Neural progenitor cell (in vitro differentiated cells): ENCODE results near the gene MSLN. TPM values are rescaled to one million over a fixed set of nuclear protein-coding genes. Genes with fewer than 3 reads are reported as not detected.

Experiments
- DNase-seq: peaks from one replicate; pipeline ENCODE4 v3.0.0-alpha.2; 2016; ENCODE audit warnings: low spot score
- H2AFZ ChIP-seq: fragments of 200-600 bp; sonication (generic); replicated peaks from 2 replicates; pipeline ENCODE4 v1.6.1; 2016; ENCODE audit warnings: antibody characterized with exemption
- H3F3A ChIP-seq: fragments of 200-600 bp; sonication (generic); 2 replicates; pipeline ENCODE4 v1.6.1; 2016; ENCODE audit warnings: antibody characterized with exemption, low read depth
- H3K27ac ChIP-seq: fragments of 200-600 bp; sonication (generic); 2 replicates; pipeline ENCODE4 v1.5.1; 2016; ENCODE audit warnings: mild to moderate bottlenecking
- H3K27me3 ChIP-seq: fragments of 200-600 bp; sonication (generic); 2 replicates; pipeline ENCODE4 v1.6.1; 2016; ENCODE audit warnings: mild to moderate bottlenecking, moderate library complexity
- H3K36me3 ChIP-seq: fragments of 200-600 bp; sonication (generic); 2 replicates; pipeline ENCODE4 v1.5.1; 2016
- H3K4me1 ChIP-seq: fragments of 200-600 bp; sonication (generic); 2 replicates; pipeline ENCODE4 v1.6.1; 2016; ENCODE audit warnings: mixed run types
- H3K4me2 ChIP-seq: fragments of 200-600 bp; sonication (generic); 2 replicates; pipeline ENCODE4 v1.6.1; 2016
- H3K4me3 ChIP-seq: fragments of 200-600 bp; sonication (generic); 2 replicates; pipeline ENCODE4 v1.5.1; 2016
- H3K79me2 ChIP-seq: fragments of 200-600 bp; sonication (generic); 2 replicates; pipeline ENCODE4 v1.6.1; 2016; ENCODE audit warnings: low read depth
- H3K9ac ChIP-seq: fragments of 200-600 bp; sonication (generic); 2 replicates; pipeline ENCODE4 v1.6.1; 2016
- H3K9me3 ChIP-seq: fragments of 200-600 bp; sonication (generic); 2 replicates; pipeline ENCODE4 v1.5.1; 2016; ENCODE audit warnings: low read depth
- H4K20me1 ChIP-seq: fragments of 200-600 bp; sonication (generic); 2 replicates; pipeline ENCODE4 v1.6.1; 2016; ENCODE audit warnings: low read depth
- H3K27ac Mint-ChIP-seq: 3 replicates; pipeline ENCODE4 v1.8.0; 2021; ENCODE audit warnings: mixed read lengths
- H3K27me3 Mint-ChIP-seq: 2 replicates; pipeline ENCODE4 v1.8.0; 2022; ENCODE audit warnings: low read depth, mild to moderate bottlenecking, inconsistent platforms, moderate library complexity, mixed read lengths; ENCODE audit not compliant: insufficient read depth
- H3K36me3 Mint-ChIP-seq: 3 replicates; pipeline ENCODE4 v1.8.0; 2021; ENCODE audit warnings: mixed read lengths
- H3K4me1 Mint-ChIP-seq: 3 replicates; pipeline ENCODE4 v1.8.0; 2021; ENCODE audit warnings: mixed read lengths
- H3K4me3 Mint-ChIP-seq: 3 replicates; pipeline ENCODE4 v1.8.0; 2021; ENCODE audit warnings: mild to moderate bottlenecking, moderate library complexity, mixed read lengths
- H3K9me3 Mint-ChIP-seq: 3 replicates; pipeline ENCODE4 v1.8.0; 2020; ENCODE audit warnings: mixed read lengths
- CTCF ChIP-seq: fragments of 200-600 bp; sonication (generic); IDR thresholded peaks from 2 replicates; pipeline ENCODE4 v1.5.1; 2017; ENCODE audit warnings: antibody characterized with exemption, mild to moderate bottlenecking
- EZH2 ChIP-seq: fragments of 200-600 bp; sonication (generic); IDR thresholded peaks from 2 replicates; pipeline ENCODE4 v1.6.1; 2017; ENCODE audit warnings: antibody characterized with exemption, mild to moderate bottlenecking, moderate library complexity
- EZH2phosphoT487 ChIP-seq: fragments of 200-600 bp; sonication (generic); IDR thresholded peaks from 2 replicates; pipeline ENCODE4 v1.6.1; 2017; ENCODE audit warnings: antibody characterized with exemption
- total RNA-seq: library from RNA; depleted of rRNA; stranded (reverse); fragments of >200 nt; gene quantifications from 2 replicates; pipeline ENCODE4 v1.2.3, GENCODE V29; 2015; ENCODE audit warnings: low replicate concordance

MSLN gene
- total RNA-seq, 1 donor from 2014 or later = 0.82 TPM

GRCh38 chr16:766008-766819 is 5.7 kb downstream of the MSLN start:
- no peaks in the 10 kb centered on the region for H3K79me2 ChIP-seq
- no peaks in the 10 kb centered on the region for H3K9me3 Mint-ChIP-seq
- TF ChIP-seq CTCF (no peak), EZH2 (no peak), EZH2phosphoT487 (no peak)
- H3K27me3 ChIP-seq = no peaks in the 10 kb centered on the region
- peaks cover 6% of the 10 kb centered on the region for H3K4me1 ChIP-seq
- no peak overlapping the region for H3K9ac ChIP-seq
- no peak overlapping the region for H3K27ac ChIP-seq
- no peaks in the 10 kb centered on the region for H3K36me3 ChIP-seq
- H3K9me3 ChIP-seq = no peaks in the 10 kb centered on the region
- no peak overlapping the region for H2AFZ ChIP-seq
- H3K4me1 Mint-ChIP-seq = peaks cover 4% of the 10 kb centered on the region
- no peaks in the 10 kb centered on the region for H3F3A ChIP-seq
- peak overlapping the region; percentile 18 for H3K4me3 Mint-ChIP-seq
- DNase-seq = no peak
- H3K36me3 Mint-ChIP-seq = no peaks in the 10 kb centered on the region
- no peak overlapping the region for H3K4me3 ChIP-seq
- H3K4me2 ChIP-seq = no peak overlapping the region
- no peaks in the 10 kb centered on the region for H4K20me1 ChIP-seq
- H3K27me3 Mint-ChIP-seq = peaks cover 6% of the 10 kb centered on the region
- no peak overlapping the region for H3K27ac Mint-ChIP-seq

DNA sequence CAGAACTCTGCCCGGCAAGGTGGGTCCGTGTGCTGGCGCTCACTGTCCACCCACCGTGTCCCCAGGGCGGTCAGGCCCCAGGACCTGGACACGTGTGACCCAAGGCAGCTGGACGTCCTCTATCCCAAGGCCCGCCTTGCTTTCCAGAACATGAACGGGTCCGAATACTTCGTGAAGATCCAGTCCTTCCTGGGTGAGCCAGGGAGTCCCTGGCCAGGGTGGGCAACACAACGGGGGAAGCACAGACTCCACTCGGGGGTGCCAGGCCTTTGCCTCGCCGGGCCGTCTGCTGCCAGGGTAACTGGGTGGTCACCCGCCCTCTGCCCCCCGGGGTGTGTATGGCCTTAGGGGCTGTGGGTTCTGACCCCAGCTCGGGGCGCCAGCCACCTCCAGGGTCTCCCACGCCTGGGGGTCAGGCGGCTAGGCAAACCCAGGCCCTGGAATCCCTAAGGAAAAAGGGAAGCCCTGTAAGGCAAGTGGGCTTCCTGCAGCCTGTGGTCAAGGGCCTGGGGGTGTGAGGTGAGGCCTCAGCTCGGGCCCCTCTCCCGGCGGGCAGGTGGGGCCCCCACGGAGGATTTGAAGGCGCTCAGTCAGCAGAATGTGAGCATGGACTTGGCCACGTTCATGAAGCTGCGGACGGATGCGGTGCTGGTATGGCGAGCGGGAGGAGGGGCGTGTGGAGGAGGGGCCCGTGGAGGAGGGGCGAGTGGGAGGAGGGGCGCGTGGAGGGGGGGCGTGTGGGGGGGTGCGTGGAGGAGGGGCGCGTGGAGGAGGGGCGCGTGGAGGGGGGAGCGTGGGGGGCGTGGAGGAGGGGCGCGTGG is 6.5 kb downstream of the MSLN start:
- Histone ChIP-seq H3K79me2 (no peaks in the 10 kb centered on the region), H3K4me1 (peaks cover 3% of the 10 kb centered on the region), H3K4me2 (no peak overlapping the region), H3K9ac (no peak overlapping the region), H3K4me3 (no peak overlapping the region), H2AFZ (no peak overlapping the region), H3K27ac (no peak overlapping the region), H3K27me3 (no peaks in the 10 kb centered on the region), H4K20me1 (no peaks in the 10 kb centered on the region), H3K36me3 (no peaks in the 10 kb centered on the region), H3K9me3 (no peaks in the 10 kb centered on the region), H3F3A (no peaks in the 10 kb centered on the region)
- DNase-seq = no peak
- Mint-ChIP-seq H3K36me3 (no peaks in the 10 kb centered on the region), H3K4me1 (peaks cover 4% of the 10 kb centered on the region), H3K27ac (no peak overlapping the region), H3K4me3 (no peak overlapping the region), H3K27me3 (peaks cover 6% of the 10 kb centered on the region), H3K9me3 (no peaks in the 10 kb centered on the region)
- TF ChIP-seq CTCF (no peak), EZH2 (no peak), EZH2phosphoT487 (no peak)

DNA sequence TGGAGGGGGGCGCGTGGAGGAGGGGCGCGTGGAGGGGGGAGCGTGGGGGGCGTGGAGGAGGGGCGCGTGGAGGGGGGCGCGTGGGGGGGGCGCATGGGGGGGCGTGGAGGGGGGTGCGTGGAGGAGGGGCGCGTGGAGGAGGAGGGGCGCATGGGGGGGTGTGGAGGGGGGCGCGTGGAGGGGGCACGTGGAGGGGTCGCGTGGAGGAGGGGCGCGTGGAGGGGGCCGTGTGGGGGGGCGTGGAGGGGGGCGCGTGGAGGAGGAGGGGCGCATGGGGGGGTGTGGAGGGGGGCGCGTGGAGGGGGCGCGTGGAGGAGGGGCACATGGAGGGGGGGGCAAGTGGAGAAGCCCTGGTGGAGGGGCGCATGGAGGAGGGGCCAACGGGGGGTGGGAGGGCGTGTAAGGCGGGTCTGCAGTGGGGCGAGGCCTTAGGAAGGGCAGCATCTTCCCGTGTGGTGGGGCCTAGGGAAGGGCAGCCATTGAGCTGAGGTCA is 7.3 kb downstream of the MSLN start:
- no peak for TF ChIP-seq EZH2
- no peak for TF ChIP-seq CTCF
- no peak for TF ChIP-seq EZH2phosphoT487

More for the DNA sequence above, 7.3 kb downstream of the MSLN start:
- Histone ChIP-seq H3K27me3 (no peaks in the 10 kb centered on the region), H3K4me1 (no peaks in the 10 kb centered on the region), H3K9me3 (no peaks in the 10 kb centered on the region), H3K79me2 (no peaks in the 10 kb centered on the region), H4K20me1 (no peaks in the 10 kb centered on the region), H3F3A (no peaks in the 10 kb centered on the region), H3K4me2 (no peak overlapping the region), H3K27ac (no peak overlapping the region), H3K36me3 (no peaks in the 10 kb centered on the region), H2AFZ (no peak overlapping the region), H3K9ac (no peak overlapping the region), H3K4me3 (no peak overlapping the region)
- H3K27me3 Mint-ChIP-seq = peaks cover 4% of the 10 kb centered on the region
- H3K27ac Mint-ChIP-seq = no peak overlapping the region
- no peaks in the 10 kb centered on the region for H3K9me3 Mint-ChIP-seq
- no peaks in the 10 kb centered on the region for H3K36me3 Mint-ChIP-seq
- H3K4me1 Mint-ChIP-seq = peaks cover 4% of the 10 kb centered on the region
- no peak overlapping the region for H3K4me3 Mint-ChIP-seq
- no peak for DNase-seq
